ENCODE data around the gene OR7G2.

Gene OR7G2

GRCh38 chr19:9107375-9107774 lies at the start of gene OR7G2:
OR7G2 (minus strand) TSS chr19:9107475; CDS start chr19:9103243, 4,232 bp downstream.
- no peak for DNase-seq

GRCh38 chr19:9156304-9156703 lies 49.0 kb upstream of the OR7G2 start:
- no peak for DNase-seq

DNA sequence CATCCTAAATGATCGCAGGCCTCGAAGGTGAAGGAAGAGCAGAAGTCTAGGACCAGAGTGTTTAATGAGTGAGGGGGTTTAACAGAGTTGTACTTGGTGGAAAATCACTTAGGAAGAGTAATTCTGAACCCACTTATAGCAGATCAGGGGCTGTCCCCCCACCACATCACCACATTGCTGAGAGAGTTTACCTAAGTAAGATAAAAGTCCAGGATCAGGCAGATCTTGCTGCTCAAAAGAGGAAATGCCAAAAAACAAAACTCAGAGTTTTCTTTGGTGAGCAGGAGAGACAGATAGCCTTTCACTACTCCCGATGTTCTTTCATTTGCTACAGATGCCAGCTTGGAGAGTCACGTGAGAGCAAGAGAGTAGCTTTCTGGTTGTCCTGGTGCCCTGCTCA lies 48.3 kb upstream of the OR7G2 start:
- no peak for DNase-seq

DNA sequence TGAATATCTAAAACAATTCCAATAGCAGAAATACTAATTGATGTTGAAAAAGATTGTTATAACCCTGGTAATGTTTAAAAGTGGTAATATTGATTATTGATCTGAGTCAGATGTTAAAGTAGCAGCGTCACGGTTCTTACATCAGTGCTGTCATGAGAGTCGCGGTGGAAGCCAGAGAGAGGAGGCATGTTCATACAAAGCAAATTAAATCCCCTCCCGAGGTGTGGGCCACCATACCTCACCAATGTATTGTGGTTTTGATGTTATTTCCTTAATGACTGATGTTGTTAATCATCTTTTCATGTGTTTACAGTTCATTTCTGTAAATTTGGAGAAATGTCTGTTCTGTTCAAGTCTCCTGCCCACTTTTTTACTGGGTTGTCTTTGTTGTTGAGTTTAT lies 44.1 kb upstream of the OR7G2 start:
- DNase-seq = peak; percentile 8

DNA sequence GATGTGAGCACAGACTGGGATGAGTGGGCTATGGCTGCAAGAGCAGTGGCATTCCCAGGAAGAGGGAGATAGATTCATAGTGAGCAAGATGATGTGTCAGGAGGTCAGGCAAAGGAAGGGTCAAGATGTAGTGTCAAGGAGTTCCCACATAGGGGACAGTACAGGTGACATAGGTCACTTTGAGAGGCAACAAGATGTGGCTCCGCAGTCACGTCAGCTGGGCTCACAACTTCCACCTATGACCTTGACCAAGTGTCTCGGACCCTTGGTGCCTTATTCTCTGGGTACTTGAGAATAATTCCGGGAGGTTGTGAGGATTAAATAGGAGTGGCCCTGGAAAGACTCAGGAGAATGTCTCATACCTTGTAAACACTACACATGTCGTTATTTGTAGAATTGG lies 43.4 kb upstream of the OR7G2 start:
- DNase-seq = no peak

DNA sequence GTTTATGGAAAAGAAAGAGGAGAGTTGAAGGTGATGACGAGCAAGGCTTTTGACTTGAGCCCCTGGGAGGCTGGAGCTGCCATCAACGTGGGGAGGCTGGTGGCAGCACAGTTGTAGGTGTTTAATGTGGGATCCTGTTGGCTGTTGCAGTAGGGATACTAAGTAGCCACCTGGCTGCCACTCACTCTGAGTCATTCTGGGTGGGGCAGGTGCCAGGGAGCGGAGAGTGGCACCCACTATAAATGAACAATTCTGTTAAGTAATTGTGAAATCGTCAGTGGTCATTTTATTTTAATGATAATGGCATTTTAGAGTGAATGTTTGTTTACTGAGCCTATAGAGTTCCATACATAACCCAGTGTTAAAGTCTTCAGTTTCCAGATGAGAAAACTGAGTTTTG lies 42.7 kb upstream of the OR7G2 start:
- DNase-seq = no peak

DNA sequence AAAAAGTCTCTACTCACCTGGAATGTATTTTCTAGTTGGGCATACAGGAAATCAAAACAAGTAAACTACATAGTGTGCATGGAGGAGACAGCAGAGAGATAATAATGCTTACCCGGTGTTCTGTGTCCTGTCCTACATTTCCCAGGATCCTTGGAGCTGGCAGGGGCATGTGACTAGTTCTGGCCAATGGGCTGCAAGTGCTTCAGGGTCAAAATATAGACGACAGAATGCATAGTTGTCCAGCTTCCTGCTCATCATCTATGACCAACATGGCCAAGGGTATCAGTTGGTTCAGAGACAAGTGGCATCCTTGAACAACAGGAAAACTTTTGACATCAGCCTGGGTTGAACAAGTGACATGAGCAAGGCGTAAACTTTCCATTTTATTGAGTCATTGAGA lies 41.4 kb upstream of the OR7G2 start:
- DNase-seq = no peak

DNA sequence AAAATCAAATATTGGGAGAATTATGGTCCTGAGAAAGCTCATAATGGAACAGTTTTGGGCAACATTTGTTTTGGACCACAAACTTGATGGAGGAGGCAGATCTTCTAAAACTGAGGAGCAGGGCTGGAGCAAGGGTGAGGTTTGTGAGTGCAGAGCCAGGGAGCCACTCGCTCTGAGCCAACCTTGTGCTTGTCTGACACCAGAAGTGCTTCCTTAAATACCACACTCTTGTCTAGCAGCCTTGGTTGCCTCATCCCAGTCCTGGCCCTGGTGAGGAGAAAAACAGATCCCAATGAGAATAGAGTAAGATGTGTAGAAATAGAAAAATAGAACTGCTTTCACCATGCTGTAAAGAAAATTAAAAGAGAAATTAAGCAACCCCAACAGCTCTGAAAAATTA lies 39.6 kb upstream of the OR7G2 start:
- DNase-seq = no peak

DNA sequence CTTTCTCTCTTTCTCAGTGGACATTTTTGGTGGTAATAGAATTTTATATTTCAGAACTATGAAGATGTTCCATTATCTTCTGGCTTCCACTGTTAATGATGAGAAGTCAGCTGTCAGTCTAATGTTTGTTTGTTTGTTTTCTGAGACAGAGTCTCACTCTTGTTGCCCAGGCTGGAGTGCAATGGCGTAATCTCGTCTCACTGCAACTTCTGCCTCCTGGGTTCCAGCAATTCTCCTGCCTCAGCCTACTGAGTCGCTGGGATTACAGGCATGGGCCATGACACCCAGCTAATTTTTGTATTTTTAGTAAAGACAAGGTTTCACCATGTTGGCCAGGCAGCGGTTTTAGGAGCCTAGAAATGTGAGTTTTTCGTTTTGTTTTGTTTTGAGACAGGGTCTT lies 37.6 kb upstream of the OR7G2 start:
- DNase-seq = no peak

DNA sequence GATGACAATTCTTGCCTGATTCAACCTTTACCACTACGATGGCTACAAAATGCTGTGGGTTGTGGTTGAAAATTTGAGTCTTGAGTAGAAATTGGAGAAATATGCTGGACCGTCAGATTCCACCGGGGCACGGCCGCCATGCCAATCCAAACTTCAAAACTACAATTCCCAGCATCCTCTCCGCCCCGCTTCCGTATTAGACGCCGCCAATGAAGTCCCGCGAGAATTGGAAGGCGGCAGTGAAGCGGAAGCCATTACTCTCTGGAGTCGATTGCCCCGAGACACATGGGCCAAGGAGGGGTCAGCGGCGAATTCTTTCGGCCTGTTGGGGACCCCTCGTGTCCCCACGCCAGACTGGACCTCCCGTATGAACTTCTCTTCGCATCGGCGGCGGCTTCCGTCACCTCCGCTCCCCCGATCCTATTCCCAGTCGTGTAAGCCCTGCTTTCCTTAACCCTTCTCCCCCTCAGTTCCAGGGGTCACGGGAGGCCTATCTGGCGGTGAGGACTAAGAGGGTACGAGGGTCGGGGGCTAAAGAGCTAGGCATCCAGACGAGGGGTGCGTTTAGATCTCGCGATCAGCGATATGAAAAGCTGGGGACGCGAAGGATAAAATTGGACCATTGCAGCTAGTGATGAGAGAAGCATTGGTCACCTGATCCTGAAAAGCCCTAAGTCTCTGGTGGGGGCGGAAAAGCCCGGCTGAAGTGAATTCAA lies 33.0 kb upstream of the OR7G2 start, which contains the start of gene ZNF317:
ZNF317 (plus strand) TSS at position 239 of the 716 bp plus-strand sequence. CDS start 15,620 bp downstream, outside the sequence.
- peak; percentile 94 for DNase-seq

GRCh38 chr19:9139609-9140158 lies 32.4 kb upstream of the OR7G2 start:
- no peak for DNase-seq

DNA sequence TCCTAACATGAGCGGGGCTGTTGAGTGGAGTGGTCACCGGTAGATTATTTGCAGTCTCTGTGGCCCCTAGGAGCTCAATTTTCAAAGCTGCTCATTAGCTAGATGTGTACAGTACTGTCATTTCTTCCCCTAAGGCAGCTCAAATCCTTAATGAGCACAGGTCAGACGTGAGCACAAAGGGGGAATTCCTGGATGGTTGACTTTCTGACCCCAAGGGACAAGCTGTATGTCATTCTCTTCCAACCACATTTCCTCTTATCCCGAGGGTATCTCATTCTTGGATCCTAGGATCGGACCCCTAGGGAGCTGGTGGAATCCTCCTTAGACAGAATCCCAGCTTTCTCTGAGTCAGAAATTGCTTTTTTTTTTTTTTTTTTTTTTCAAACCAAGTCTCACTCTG lies 25.1 kb upstream of the OR7G2 start:
- no peak for DNase-seq

DNA sequence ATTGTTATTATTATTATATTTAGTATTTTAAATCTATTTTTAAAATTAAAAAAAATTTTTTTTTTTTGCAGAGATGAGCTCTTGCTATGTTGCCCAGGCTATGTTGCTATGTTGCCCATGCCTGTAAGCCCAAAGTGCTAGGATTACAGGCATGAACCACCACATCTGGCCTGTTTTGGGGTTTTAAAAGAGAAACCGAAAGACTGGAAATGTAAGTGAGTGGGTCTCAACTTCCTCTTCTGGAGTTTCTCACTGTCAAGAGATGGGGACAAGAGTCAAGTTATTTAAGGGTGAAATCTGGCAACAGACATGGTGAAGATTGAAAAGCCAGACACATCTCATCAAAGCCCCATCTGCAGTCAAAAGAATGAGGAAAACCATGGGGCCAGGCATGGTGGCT lies 23.7 kb upstream of the OR7G2 start:
- DNase-seq = peak; percentile 5

GRCh38 chr19:9128171-9128570 lies 20.9 kb upstream of the OR7G2 start:
- DNase-seq = no peak

DNA sequence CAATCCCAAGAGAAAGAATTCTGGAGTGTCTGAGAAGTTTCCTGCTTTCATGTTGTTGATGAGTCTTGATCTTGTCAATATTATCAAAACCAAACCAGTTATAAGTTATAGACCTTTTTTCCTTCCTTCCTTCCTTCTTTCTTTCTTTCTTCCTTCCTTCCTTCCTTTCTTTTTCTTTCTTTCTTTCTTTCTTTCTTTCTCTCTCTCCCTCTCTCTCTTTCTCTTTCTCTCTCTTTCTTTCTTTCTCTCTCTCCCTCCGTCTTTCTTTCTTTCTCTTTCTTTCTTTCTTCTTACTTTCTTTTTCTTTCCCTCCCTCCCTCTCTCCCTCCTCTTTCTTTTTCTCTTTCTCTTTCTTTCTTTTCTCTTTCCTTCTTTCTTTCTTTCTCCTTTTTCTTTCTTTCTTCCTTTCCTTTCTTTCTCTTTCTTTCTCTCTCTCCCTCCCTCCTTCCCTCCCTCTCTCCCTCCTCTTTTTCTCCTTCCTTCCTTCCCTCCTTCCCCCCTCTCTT lies 19.7 kb upstream of the OR7G2 start, which contains the start of gene OR7G3:
OR7G3 (minus strand) TSS at position 51 of the 506 bp plus-strand sequence; CDS start at position 51, 0 bp downstream.
- no peak for DNase-seq

- DNase-seq = no peak
Observed at GRCh38 chr19:9116547-9116946, 9.3 kb upstream of the OR7G2 start.

- no peak for DNase-seq
Observed at GRCh38 chr19:9115307-9115813, 8.1 kb upstream of the OR7G2 start, which contains the start of gene OR7G1. OR7G1 (minus strand) TSS chr19:9115763; CDS start chr19:9115763, 0 bp downstream.

DNA sequence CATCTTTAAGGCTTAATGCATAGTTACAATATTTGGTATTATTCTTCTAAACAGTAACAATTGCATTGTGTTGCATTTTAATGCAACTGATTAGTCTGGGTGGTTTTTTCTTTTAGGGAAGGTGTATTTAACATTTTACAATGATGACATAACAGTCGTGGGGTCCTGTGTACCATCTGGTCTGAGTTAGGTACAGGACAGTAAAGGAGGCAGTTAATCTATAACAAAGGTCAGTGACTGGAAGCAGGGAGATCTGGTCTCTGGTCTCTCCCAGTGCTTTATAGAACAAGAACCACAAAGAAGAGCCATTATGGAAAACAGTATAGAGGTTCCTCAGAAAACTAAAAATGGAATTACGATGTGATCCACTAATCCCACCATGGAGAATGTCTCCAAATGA lies 2.7 kb upstream of the OR7G2 start:
- no peak for DNase-seq

GRCh38 chr19:9086761-9087160 lies 20.5 kb downstream of the OR7G2 start, which contains the start of gene OR1M1:
OR1M1 (plus strand) TSS chr19:9087061; CDS start chr19:9093245, 6,184 bp downstream.
- DNase-seq = no peak

DNA sequence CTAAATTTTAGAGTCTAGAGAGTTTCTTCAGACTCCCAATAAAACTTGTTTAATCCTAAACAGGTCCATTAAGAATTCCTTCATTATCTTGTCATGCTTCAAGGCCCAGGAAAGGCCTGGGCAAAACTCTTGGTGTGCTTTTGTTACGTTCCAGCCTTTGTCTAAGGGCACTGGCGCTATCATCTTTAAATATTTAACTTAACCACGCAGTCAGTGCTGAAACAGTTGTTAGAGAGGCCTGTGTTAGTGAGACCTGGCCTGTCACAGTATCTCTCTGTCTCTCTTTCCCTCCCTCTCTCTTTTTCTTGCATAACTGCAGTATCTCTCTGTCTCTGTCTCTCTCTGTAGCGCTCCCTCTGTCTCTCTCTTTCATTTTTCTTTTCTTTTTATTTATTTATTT lies 28.6 kb downstream of the OR7G2 start:
- DNase-seq = no peak

- no peak for DNase-seq
Observed at GRCh38 chr19:9076901-9077300, 30.4 kb downstream of the OR7G2 start.

GRCh38 chr19:9075064-9075949 lies 32.0 kb downstream of the OR7G2 start:
- no peak for DNase-seq

- DNase-seq = no peak
Observed at GRCh38 chr19:9073806-9074205, 33.5 kb downstream of the OR7G2 start.
